Adrenal gland (tissue), 12 donors: Measurements from ENCODE around the gene TESK1. TPM values are rescaled to one million over a fixed set of nuclear protein-coding genes. Genes with fewer than 3 reads are reported as not detected.
"Not testable (repeated sequence)": the region's sequence is repeated elsewhere in the genome, so short reads cannot be mapped to it uniquely, and the experiment has no call there.

Source experiments
- DNase-seq, 7 donors: peaks; one replicate each; pipeline ENCODE4 v3.0.0-alpha.2; 2019 to 2020
- H3K27ac ChIP-seq, 5 donors: fragments of 200-600 bp; sonication (generic) in 4 of 5; 1 replicate in 3 of 5; 2 replicates in 2 of 5; pipeline versions ENCODE4 v1.5.1 to v1.8.0; 2016 to 2020; ENCODE audit warnings: mild to moderate bottlenecking in 1 of 5
- H3K27me3 ChIP-seq: fragments of 200-600 bp; 2 replicates; pipeline ENCODE4 v1.8.0; 2021
- H3K36me3 ChIP-seq, 2 donors: fragments of 200-600 bp; replicated peaks in 1 of 2; 1 replicate in 1 of 2; 2 replicates in 1 of 2; pipeline versions ENCODE4 v1.5.1 to v1.8.0; 2018 to 2022
- H3K4me1 ChIP-seq, 2 donors: fragments of 200-600 bp; replicated peaks in 1 of 2; 1 replicate in 1 of 2; 2 replicates in 1 of 2; pipeline versions ENCODE4 v1.5.1 to v1.8.0; 2018 to 2021
- H3K4me3 ChIP-seq, 4 donors: fragments of 200-600 bp; sonication (generic) in 3 of 4; one replicate each; pipeline ENCODE4 v1.5.1; 2016 to 2018
- H3K9me3 ChIP-seq, 3 donors: fragments of 200-600 bp; sonication (generic) in 1 of 3; replicated peaks in 1 of 3; 1 replicate in 2 of 3; 2 replicates in 1 of 3; pipeline versions ENCODE4 v1.5.1 to v1.8.0; 2016 to 2021
- CTCF ChIP-seq, 6 experiments: fragments of 450-650 bp in 4 of 6; fragments of 200-600 bp in 2 of 6; sonication (generic) in 1 of 6; IDR thresholded peaks; 1 replicate in 5 of 6; 2 replicates in 1 of 6; pipeline versions ENCODE4 v1.5.1 to v1.8.0; 2016 to 2021; ENCODE audit warnings: antibody characterized with exemption in 6 of 6, mild to moderate bottlenecking in 2 of 6, moderate library complexity in 1 of 6
- POLR2A ChIP-seq, 2 donors: fragments of 450-650 bp; IDR thresholded peaks; one replicate each; pipeline ENCODE4 v1.6.1; 2017; ENCODE audit warnings: antibody characterized with exemption in 2 of 2, mild to moderate bottlenecking in 2 of 2, moderate library complexity in 1 of 2
- WGBS, 4 donors: extraction: QIAGEN DNeasy Blood & Tissue Kit in 2 of 4; methylation state at CpG; one replicate each; pipeline versions ENCODE4 v1.1.5 to v1.1.7; 2013 to 2017; 5-methylcytosine and 5-hydroxymethylcytosine counted together
- intact Hi-C, 2 donors: fragments of 100-400 bp; cut with DNase I; formaldehyde crosslinking; loops; one replicate each; pipeline versions ENCODE4 v1.14.1 to v1.15.0; 2022 to 2023
- polyA plus RNA-seq, 3 donors: library from polyadenylated mRNA; stranded (reverse); fragments of 200-250 nt in 2 of 3; fragments of 350-450 nt in 1 of 3; fragmentation: Illumina TruSeq in 1 of 3; extraction: RNeasy Lipid Tissue Mini Kit (QIAGEN cat#74804) in 1 of 3; gene quantifications; one replicate each; pipeline ENCODE4 v1.2.3, GENCODE V29; 2013 to 2014
- total RNA-seq, 9 donors: library from RNA; depleted of rRNA in 4 of 9; stranded (reverse); fragments of >200 nt in 4 of 9; fragments of 120-200 nt in 1 of 9; fragmentation: NEBNext Ultra II Directional in 1 of 9; extraction: Animal tissue kit (Norgen Biotek cat#: 25700) in 1 of 9; gene quantifications; one replicate each; pipeline versions ENCODE4 v1.1.0 to v1.2.4, GENCODE V29; 2013 to 2023
- donor health status: healthy with polysubstance abuse.
- donor health status: Bipolar disorder and iron deficiency.
- donor health status: DM: yes; HTN: yes; CAD: no.
- donor health status: DM: no; HTN: no; CAD: no.
- donor health status: DM: no; HTN: no; CAD: no.
- donor health status: DM: yes; HTN: yes; CAD: no.

The TESK1 gene
- total and polyA plus RNA-seq, 12 donors = 25.9 to 189 (median 65.5) TPM

GRCh38 chr9:35609001-35609819 lies 4.1 kb downstream of the TESK1 start:
- 85 to 93% (median 92%) methylated on average over 16 to 31 of the region's 31 CpGs for WGBS, 4 donors
- Histone ChIP-seq H3K4me1 (peaks cover 7 to 11% of the 10 kb centered on the region in 2 donors), H3K9me3 (no peaks in the 10 kb centered on the region), H3K4me3 (no peak overlapping the region), H3K27me3 (no peaks in the 10 kb centered on the region), H3K36me3 (peaks cover 0 to 25% of the 10 kb centered on the region in 2 donors), H3K27ac (no peak overlapping the region)
- TF ChIP-seq POLR2A (IDR thresholded peaks at IDR 0.05) = no peak
- TF ChIP-seq CTCF (IDR thresholded peaks at IDR 0.05) = no peak
- intact Hi-C loops = loop anchor here in 1 of 2 donors (5.0 kb wide), 1 partner anchor 38 kb away; no protein-coding TSS in a partner anchor
- peak in 1 of 7 donors; percentile 33 for DNase-seq

GRCh38 chr9:35609820-35610163 lies 4.7 kb downstream of the TESK1 start:
- TF ChIP-seq CTCF (IDR thresholded peaks at IDR 0.05) (no peak), POLR2A (IDR thresholded peaks at IDR 0.05) (no peak)
- H3K4me3 ChIP-seq = no peak overlapping the region
- H3K27ac ChIP-seq = no peak overlapping the region
- H3K4me1 ChIP-seq = peaks cover 7 to 11% of the 10 kb centered on the region in 2 donors
- peaks cover 0 to 25% of the 10 kb centered on the region in 2 donors for H3K36me3 ChIP-seq
- WGBS, 4 donors = 79 to 95% (median 88%) methylated on average over 13 of the region's 13 CpGs
- H3K27me3 ChIP-seq = no peaks in the 10 kb centered on the region
- no peak for DNase-seq
- H3K9me3 ChIP-seq = no peaks in the 10 kb centered on the region
- intact Hi-C loops = loop anchor here in 1 of 2 donors (5.0 kb wide), 1 partner anchor 38 kb away; no protein-coding TSS in a partner anchor

GRCh38 chr9:35611230-35611797 lies 6.3 kb downstream of the TESK1 start:
- no peak overlapping the region for H3K4me3 ChIP-seq
- peaks cover under 1 to 6% of the 10 kb centered on the region in 2 donors for H3K4me1 ChIP-seq
- no peaks in the 10 kb centered on the region for H3K9me3 ChIP-seq
- TF ChIP-seq CTCF (IDR thresholded peaks at IDR 0.05) (peak; percentile 43 to 69 (median 59)), POLR2A (IDR thresholded peaks at IDR 0.05) (no peak)
- peak in 6 of 7 donors; percentile 46 to 78 (median 64) for DNase-seq
- H3K36me3 ChIP-seq = peaks cover 0 to 25% of the 10 kb centered on the region in 2 donors
- 16 to 19% (median 18%) methylated on average over 8 of the region's 8 CpGs for WGBS, 4 donors
- intact Hi-C loops = no loop called here
- H3K27ac ChIP-seq = no peak overlapping the region
- H3K27me3 ChIP-seq = no peaks in the 10 kb centered on the region

- H3K27ac ChIP-seq, H3K27me3 ChIP-seq, intact Hi-C loops, DNase-seq, H3K4me1 ChIP-seq, H3K9me3 ChIP-seq, H3K4me3 ChIP-seq: not testable (repeated sequence)
- WGBS, 4 donors = 89 to 94% (median 92%) methylated on average over 2 to 4 of the region's 4 CpGs
- H3K36me3 ChIP-seq = peaks cover 0 to 25% of the 10 kb centered on the region in 2 donors
Observed at GRCh38 chr9:35612066-35612465, 7.0 kb downstream of the TESK1 start.
